Subcutaneous abdominal adipose tissue (tissue), 5 donors: ENCODE data around the gene LMNB1.
"Not testable (repeated sequence)": the region's sequence is repeated elsewhere in the genome, so short reads cannot be mapped to it uniquely, and the experiment has no call there.

ENCODE experiments used
- H3K27ac ChIP-seq: one replicate; pipeline ENCODE4 v1.7.0; 2013; ENCODE audit warnings: low read depth, mild to moderate bottlenecking, inconsistent platforms, low read length, moderate library complexity
- H3K27me3 ChIP-seq, 5 donors: one replicate each; pipeline ENCODE4 v1.7.0; 2013; ENCODE audit warnings: low read length in 5 of 5, inconsistent platforms in 1 of 5; ENCODE audit not compliant: control insufficient read depth in 5 of 5, insufficient read depth in 4 of 5
- H3K36me3 ChIP-seq, 5 donors: one replicate each; pipeline ENCODE4 v1.7.0; 2013; ENCODE audit warnings: low read length in 5 of 5; ENCODE audit not compliant: control insufficient read depth in 5 of 5, insufficient read depth in 5 of 5
- H3K4me1 ChIP-seq, 5 donors: one replicate each; pipeline ENCODE4 v1.7.0; 2013; ENCODE audit warnings: low read length in 5 of 5, mild to moderate bottlenecking in 3 of 5, moderate library complexity in 1 of 5; ENCODE audit not compliant: control insufficient read depth in 5 of 5, insufficient read depth in 5 of 5
- H3K4me3 ChIP-seq, 5 donors: one replicate each; pipeline ENCODE4 v1.7.0; 2013; ENCODE audit warnings: low read length in 5 of 5, low read depth in 1 of 5
- H3K9ac ChIP-seq, 5 donors: one replicate each; pipeline ENCODE4 v1.7.0; 2013; ENCODE audit warnings: low read length in 5 of 5, mild to moderate bottlenecking in 4 of 5, moderate library complexity in 3 of 5
- H3K9me3 ChIP-seq, 5 donors: one replicate each; pipeline ENCODE4 v1.7.0; 2013; ENCODE audit warnings: low read length in 5 of 5; ENCODE audit not compliant: control insufficient read depth in 5 of 5
- donor health status: healthy.
- donor health status: healthy.
- donor health status: healthy.
- donor health status: healthy.
- donor health status: healthy.

Gene LMNB1

DNA sequence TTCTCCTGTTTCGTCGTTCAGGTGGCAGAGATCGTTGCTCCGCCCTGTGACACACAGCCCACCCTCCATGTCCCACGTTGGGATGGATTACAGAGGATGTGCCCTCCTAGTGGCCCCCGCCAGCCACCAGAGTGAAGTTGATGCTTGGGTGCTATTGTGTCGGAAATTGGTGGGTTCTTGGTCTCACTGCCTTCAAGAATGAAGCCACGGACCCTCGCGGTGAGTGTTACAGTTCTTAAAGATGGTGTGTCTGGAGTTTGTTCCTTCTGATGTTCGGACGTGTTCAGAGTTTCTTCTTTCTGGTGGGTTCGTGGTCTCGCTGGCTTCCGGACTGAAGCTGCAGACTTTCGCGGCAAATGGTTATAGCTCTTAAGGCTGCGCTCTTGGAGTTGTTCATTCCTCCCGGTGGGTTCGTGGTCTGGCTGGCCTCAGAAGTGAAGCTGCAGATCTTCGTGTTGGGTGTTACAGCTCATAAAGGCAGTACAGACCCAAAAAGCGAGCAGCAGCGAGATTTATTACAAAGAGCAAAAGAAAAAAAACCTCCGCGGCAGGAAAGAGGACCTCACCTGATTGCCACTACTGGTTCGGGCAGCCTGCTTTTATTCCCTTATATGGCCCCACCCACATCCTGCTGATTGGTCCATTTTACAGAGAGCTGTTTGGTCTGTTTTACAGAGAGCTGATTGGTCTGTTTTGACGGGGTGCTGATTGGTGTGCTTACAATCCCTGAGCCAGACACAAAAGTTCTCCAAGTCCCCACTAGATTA, 76.8 kb downstream of the LMNB1 start:
- H3K27me3 ChIP-seq, H3K9ac ChIP-seq, H3K4me3 ChIP-seq, H3K27ac ChIP-seq, H3K36me3 ChIP-seq, H3K9me3 ChIP-seq: not testable (repeated sequence)
- H3K4me1 ChIP-seq, result peaks cover 19 to 52% (median 39%) of the 10 kb centered on the region in 5 donors

DNA sequence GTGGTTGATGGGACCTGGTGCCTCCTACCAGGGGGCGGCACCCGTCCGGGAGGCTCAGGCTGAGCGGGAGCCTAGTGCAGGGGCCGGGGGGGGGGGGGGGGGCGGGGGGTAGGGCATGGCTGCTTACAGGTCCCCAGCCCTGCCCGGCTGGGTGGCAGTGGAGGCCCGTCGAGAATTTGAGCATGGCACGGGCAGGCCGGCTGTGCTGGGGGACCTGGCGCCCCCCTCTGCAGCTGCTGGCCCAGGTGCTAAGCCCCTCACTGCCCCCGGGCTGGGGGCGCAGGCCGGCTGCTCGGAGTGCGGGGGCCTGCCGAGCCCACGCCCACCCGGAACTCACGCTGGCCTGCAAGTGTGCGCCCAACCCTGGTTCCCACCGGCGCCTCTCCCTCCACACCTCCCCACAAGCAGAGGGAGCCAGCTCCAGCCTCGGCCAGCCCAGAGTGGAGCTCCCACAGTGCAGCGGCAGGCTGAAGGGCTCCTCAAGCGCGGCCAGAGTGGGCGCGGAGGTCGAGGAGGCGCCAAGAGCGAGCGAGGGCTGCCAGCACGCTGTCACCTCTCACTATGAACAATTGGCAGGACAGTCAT, 77.7 kb downstream of the LMNB1 start:
- no peak overlapping the region for H3K9ac ChIP-seq
- H3K36me3 ChIP-seq, result no peaks in the 10 kb centered on the region
- H3K27ac ChIP-seq, result no peak overlapping the region
- H3K27me3 ChIP-seq, result no peaks in the 10 kb centered on the region
- H3K9me3 ChIP-seq, result no peaks in the 10 kb centered on the region
- no peak overlapping the region for H3K4me3 ChIP-seq
- peaks cover 19 to 44% (median 39%) of the 10 kb centered on the region in 5 donors for H3K4me1 ChIP-seq

DNA sequence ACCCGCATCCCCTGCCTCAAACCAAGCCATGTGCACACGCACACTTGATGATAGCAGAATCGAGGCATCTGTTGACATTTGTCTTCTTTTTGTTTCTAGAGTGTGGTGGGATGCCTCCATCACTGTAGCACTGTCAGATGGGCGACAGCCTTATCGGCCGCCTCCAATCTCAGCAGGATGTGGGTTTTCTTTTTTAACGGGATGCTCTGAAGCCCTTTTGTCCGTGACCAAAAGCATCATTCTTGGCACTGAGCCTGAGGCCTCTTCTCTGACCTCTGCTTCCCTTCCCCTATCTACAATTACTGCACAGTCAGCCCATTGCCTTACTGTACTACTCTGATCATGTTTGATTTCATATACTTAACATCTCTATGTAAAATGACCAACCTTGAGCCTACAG, 78.3 kb downstream of the LMNB1 start:
- Histone ChIP-seq H3K4me3 (no peak overlapping the region), H3K27me3 (no peaks in the 10 kb centered on the region), H3K4me1 (peaks cover 19 to 43% (median 39%) of the 10 kb centered on the region in 5 donors), H3K9me3 (no peaks in the 10 kb centered on the region), H3K27ac (no peak overlapping the region), H3K36me3 (no peaks in the 10 kb centered on the region), H3K9ac (no peak overlapping the region)

DNA sequence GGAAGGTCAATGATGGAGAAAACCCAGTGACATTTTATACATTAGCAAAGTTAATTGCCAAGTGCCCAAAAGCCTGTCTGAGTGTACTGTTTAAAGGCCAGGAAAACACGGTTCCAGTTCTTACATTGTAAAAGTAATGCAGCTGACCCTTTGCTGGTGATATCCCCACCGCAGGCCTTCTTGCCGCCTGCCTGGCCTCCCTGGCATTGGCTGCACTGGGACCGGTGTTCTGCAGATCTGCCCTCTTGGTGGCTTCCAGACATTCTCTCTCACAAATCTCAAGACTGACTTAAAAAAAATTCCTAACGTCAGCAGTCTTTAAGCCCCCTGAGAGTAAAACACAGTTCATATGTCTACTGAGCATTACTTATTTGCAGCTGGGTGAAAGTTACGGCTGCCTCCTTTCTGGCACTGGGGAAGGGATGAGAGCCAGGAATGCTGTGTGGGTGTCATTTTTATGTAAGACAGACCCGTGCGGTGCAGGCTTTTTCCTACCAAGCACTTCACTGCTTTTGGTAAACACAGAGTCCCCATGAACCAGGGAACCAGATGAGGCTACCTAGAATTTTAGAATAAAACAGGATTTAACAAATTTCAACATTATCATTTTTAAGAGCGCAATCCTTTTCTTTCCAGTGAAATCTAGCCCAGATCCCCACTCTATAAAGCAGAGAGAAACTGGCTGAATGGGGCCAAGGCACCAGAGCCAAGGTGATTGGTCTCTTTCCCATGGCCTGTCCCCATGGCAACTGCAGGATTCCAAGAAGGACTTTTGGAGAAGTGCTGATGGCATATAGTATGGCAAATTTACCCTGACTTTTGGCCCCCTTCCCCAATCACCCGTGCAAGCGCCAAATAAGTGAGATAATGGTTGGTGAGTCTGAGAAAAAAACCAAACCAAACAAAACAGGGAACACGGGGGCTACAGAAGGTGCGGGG, 80.8 kb downstream of the LMNB1 start:
- Histone ChIP-seq H3K9me3 (no peaks in the 10 kb centered on the region), H3K4me3 (no peak overlapping the region), H3K9ac (peak overlapping the region in 3 of 5 donors; percentile 28 to 59 (median 51)), H3K4me1 (peaks cover 6 to 22% (median 17%) of the 10 kb centered on the region in 5 donors), H3K27ac (peak overlapping the region; percentile 77), H3K27me3 (no peaks in the 10 kb centered on the region), H3K36me3 (no peaks in the 10 kb centered on the region)

DNA sequence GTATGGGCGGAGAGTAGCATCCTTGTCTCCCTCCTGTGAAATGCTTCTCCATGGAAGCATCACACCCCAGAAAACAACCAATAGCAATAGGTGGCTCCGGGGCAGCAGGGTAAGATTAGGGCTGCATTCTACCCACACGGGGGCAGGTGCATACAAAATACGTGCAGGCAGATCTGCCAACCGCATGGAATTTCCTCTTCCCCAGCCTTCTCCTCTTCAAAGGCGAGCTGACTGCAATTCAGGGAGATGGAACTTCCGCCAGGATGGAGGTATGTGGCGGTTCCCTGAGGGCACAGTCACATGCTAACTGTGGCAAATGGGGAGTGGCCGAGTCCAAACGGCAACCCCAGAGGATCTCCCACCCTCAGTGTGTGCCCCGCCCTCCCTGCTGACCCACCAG, 81.5 kb downstream of the LMNB1 start:
- Histone ChIP-seq H3K9me3 (no peaks in the 10 kb centered on the region), H3K4me1 (peaks cover 6 to 18% (median 15%) of the 10 kb centered on the region in 5 donors), H3K27me3 (no peaks in the 10 kb centered on the region), H3K9ac (peak overlapping the region in 1 of 5 donors; percentile 28), H3K36me3 (no peaks in the 10 kb centered on the region), H3K27ac (peak overlapping the region; percentile 77), H3K4me3 (no peak overlapping the region)

DNA sequence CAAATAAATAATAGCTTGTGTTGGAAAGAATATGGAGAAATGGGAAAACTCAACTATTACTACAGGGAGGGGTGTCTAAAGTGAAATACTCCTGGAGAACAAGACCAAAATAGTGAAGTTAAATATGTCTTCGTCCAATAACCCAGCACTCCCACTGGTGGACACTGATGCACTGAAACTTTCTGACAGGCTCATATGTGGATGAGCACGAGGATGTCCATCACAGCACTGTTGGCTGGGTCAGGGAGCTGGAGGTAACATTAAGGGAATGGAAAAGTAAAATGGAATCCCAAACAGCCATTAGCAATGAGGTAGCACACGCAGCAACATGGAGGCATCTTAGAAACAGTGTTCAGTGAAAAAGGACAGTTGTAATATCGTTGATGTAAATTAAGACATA, 86.5 kb downstream of the LMNB1 start:
- no peaks in the 10 kb centered on the region for H3K27me3 ChIP-seq
- no peaks in the 10 kb centered on the region for H3K9me3 ChIP-seq
- no peak overlapping the region for H3K4me3 ChIP-seq
- H3K9ac ChIP-seq, result no peak overlapping the region
- H3K4me1 ChIP-seq, result peaks cover 0 to 18% (median 13%) of the 10 kb centered on the region in 5 donors
- no peaks in the 10 kb centered on the region for H3K36me3 ChIP-seq
- no peak overlapping the region for H3K27ac ChIP-seq

DNA sequence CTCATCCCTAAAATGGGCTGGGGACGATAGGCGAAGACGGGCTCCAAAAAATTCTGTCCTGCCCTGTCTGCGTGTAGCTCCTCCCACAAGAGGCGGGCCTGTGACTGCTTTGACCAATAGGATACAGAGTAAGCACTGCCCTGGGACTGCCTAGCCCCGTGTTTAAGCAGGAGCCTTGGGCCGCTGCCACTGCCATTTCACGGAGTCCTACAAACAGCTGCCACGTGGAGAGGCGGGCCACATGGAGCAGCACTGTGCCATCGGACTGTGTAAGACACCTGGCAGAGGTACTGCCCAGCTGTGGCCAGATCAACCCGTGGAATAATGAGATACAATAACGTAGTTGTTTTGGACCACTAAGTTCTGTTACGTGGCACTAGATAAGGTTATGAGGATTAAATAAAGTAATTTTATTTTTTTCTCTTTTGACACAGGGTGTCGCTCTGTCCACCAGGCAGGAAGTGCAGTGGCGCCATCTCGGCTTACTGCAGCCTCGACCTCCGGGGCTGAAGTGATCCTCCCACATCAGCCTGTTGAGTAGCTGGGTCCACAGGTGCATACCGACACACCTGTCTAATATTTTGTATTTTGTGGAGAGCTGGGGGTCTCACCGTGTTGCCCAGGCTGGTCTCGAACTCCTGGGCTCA, 87.2 kb downstream of the LMNB1 start:
- H3K9me3 ChIP-seq, result no peaks in the 10 kb centered on the region
- H3K36me3 ChIP-seq, result no peaks in the 10 kb centered on the region
- no peak overlapping the region for H3K9ac ChIP-seq
- no peak overlapping the region for H3K27ac ChIP-seq
- no peak overlapping the region for H3K4me3 ChIP-seq
- H3K27me3 ChIP-seq, result no peaks in the 10 kb centered on the region
- peaks cover 0 to 25% (median 19%) of the 10 kb centered on the region in 5 donors for H3K4me1 ChIP-seq

DNA sequence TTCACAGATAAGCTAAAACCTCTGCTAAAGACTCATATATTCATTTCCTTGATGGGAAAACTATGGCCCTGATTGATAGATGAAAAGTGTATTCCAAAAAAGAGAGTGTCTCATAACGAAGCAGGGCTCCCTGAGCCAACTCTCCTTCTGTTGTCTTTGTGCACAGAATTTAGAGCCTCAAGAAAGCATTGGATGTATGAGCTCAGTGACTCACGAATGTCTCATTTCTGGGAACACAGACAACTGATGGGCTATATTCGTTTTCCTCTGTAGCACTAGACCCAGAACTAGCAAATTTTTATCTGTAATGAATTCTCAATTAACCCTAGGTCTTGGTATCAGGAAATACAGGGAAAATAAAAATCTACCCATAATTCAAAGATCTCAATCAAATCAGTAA, 88.4 kb downstream of the LMNB1 start:
- H3K27ac ChIP-seq, result no peak overlapping the region
- H3K27me3 ChIP-seq, result no peaks in the 10 kb centered on the region
- H3K4me1 ChIP-seq, result peaks cover 0 to 29% (median 22%) of the 10 kb centered on the region in 5 donors
- no peaks in the 10 kb centered on the region for H3K9me3 ChIP-seq
- peaks cover 0 to 2% (median 2%) of the 10 kb centered on the region in 5 donors for H3K36me3 ChIP-seq
- H3K9ac ChIP-seq, result no peak overlapping the region
- no peak overlapping the region for H3K4me3 ChIP-seq

DNA sequence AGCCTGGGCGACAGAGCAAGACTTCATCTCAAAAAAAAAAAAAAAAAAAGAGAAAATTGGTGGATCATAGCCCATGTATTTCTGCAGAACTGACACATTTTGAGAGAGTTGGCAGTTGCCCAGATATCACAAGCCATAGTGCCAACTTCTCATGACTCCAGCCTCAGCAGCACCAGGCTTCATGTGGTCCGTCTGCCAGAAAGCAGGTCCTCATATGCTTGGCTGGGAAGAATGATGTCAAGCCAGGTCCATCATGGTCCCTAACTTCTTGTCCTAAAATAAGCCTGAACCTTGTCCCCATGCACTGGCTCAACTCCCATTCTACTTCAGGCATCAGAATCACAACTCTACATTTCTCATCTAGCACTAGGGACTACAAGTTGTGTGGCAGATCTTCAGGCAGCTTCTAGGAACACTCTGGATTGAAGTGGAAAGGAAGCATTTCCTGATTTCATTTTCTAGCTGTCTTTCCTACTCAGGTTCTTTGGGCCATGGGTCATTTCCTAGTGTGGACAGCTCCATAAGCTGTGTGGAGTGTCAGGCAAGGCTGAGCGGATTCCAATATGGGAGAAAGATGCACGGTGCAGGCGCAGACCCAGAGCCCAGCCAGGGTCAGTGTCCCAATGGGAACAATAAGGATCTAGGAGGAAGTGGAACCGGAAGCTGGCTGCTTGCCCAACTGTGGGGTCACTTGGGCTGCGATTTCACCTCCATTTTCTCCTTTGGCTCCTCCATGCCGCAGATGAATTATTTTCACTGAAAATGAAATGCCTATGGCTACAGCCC, 90.1 kb downstream of the LMNB1 start:
- Histone ChIP-seq H3K4me1 (peaks cover 0 to 29% (median 22%) of the 10 kb centered on the region in 5 donors), H3K9me3 (no peaks in the 10 kb centered on the region), H3K9ac (no peak overlapping the region), H3K27ac (no peak overlapping the region), H3K4me3 (peak overlapping the region in 1 of 5 donors; percentile 23), H3K36me3 (peaks cover 0 to 7% (median 2%) of the 10 kb centered on the region in 5 donors), H3K27me3 (no peaks in the 10 kb centered on the region)
